ENCODE measurements around the gene GIGYF1.

Gene GIGYF1

GRCh38 chr7:100683659-100684533 is 10.2 kb downstream of the GIGYF1 start:
- no peak for DNase-seq

GRCh38 chr7:100682991-100683658 is 10.9 kb downstream of the GIGYF1 start:
- DNase-seq, result no peak

- DNase-seq, result no peak
These were observed 11.8 kb downstream of the GIGYF1 start for GRCh38 chr7:100682228-100682741.

- no peak for DNase-seq
These were observed 12.4 kb downstream of the GIGYF1 start for GRCh38 chr7:100681491-100682227.

- DNase-seq, result no peak
These were observed 13.3 kb downstream of the GIGYF1 start for GRCh38 chr7:100680576-100681271.

- no peak for DNase-seq
These were observed 14.0 kb downstream of the GIGYF1 start for GRCh38 chr7:100679927-100680575.

- no peak for DNase-seq
These were observed 14.7 kb downstream of the GIGYF1 start for GRCh38 chr7:100679129-100679926.

GRCh38 chr7:100678291-100678984 is 15.6 kb downstream of the GIGYF1 start:
- no peak for DNase-seq

- no peak for DNase-seq
These were observed 16.5 kb downstream of the GIGYF1 start for GRCh38 chr7:100677308-100678267.

- no peak for DNase-seq
These were observed 17.3 kb downstream of the GIGYF1 start for GRCh38 chr7:100676501-100677306.

GRCh38 chr7:100675581-100676350 is 18.3 kb downstream of the GIGYF1 start:
- peak; percentile 89 for DNase-seq

- DNase-seq, result no peak
These were observed 19.0 kb downstream of the GIGYF1 start for GRCh38 chr7:100675105-100675451.

- no peak for DNase-seq
These were observed 19.5 kb downstream of the GIGYF1 start for GRCh38 chr7:100674411-100675104.

- no peak for DNase-seq
These were observed 20.1 kb downstream of the GIGYF1 start for GRCh38 chr7:100673942-100674410.

- DNase-seq, result peak; percentile 99
These were observed 20.6 kb downstream of the GIGYF1 start, which contains the start of gene GNB2 for GRCh38 chr7:100673302-100673941. GNB2 (plus strand) TSS chr7:100673740; CDS start chr7:100676266, 2,526 bp downstream.
